Measurements from ENCODE around the gene PPP1R12C.

DNA sequence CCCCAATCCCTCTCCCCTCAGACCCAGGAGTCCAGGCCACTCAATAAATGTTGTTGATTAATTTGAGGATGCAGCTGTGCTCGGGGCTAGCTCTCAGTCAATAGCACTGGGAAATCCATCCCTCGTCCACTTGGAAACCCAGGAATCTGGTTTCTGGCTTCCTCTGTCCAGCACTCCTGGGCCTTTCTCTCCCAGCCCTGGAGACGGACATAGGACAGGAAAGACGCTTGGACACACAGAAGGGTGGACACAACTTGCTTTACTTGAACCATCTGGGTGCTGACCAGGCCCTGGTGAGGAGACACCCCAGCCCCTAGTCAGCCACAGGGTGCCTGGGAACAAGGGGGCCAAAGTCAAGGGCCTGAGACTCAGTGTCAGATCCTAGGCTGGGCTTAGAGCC is 41.0 kb upstream of the PPP1R12C start:
- no peak for TF ChIP-seq SUZ12 (IDR thresholded peaks at IDR 0.05; ENCODE audit: extremely low read depth, insufficient read depth, insufficient read length)
- no peak for TF ChIP-seq YY1 (IDR thresholded peaks at IDR 0.05; ENCODE audit: insufficient read depth, insufficient read length)
- no peak for TF ChIP-seq ZNF274 (IDR thresholded peaks at IDR 0.05; ENCODE audit: low read depth, low read length)
